A673 (cell line): ENCODE results near the gene MYT1.

Experiments used
- CTCF ChIP-seq: fragments of 300-800, 200-600 bp; sonication (generic); conservative IDR thresholded peaks from 2 replicates; pipeline ENCODE4 v1.5.1; 2017; ENCODE audit warnings: low read depth, mild to moderate bottlenecking, antibody characterized with exemption, low read length, moderate library complexity, mixed read lengths
- EZH2 ChIP-seq: fragments of 200-600 bp; sonication (generic); IDR thresholded peaks from 2 replicates; pipeline ENCODE4 v1.6.1; 2017; ENCODE audit warnings: borderline replicate concordance, low read depth, mild to moderate bottlenecking, mixed read lengths, antibody characterized with exemption, low read length; ENCODE audit not compliant: poor library complexity, severe bottlenecking

DNA sequence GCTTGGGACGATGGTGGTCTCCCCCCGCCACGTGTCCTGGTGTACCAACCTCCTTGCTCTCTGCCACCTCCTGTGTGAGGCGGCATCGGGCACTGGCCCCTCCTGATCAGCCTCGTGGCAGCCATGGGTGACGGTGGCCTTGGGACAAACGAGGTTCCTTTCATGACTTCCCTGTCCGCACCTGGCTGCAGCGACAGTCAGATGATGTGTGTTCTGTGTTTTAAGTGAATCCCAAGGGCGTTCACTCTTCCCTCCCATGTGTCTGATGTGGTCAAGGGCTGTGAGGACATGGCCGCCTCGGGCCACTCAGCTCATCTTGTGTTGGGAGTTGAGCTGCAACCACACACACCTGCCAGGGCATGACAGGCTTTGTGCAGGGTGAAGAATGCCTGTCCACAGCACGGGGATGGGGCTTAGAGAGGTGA, 60.9 kb downstream of the MYT1 start:
- TF ChIP-seq CTCF (no peak), EZH2 (no peak)
